Glutamatergic neuron (in vitro differentiated cells): ENCODE data around the gene CCM2. TPM values are rescaled to one million over a fixed set of nuclear protein-coding genes. Genes with fewer than 3 reads are reported as not detected.

Source experiments
- DNase-seq: peaks from one replicate; pipeline ENCODE4 v3.0.0; 2022
- H3K27ac Mint-ChIP-seq: one replicate; pipeline ENCODE4 v1.8.0; 2020; ENCODE audit warnings: mild to moderate bottlenecking, mixed read lengths, inconsistent platforms; ENCODE audit not compliant: unreplicated experiment
- H3K27me3 Mint-ChIP-seq: one replicate; pipeline ENCODE4 v1.8.0; 2020; ENCODE audit warnings: mild to moderate bottlenecking, moderate library complexity, mixed read lengths, inconsistent platforms; ENCODE audit not compliant: unreplicated experiment
- H3K36me3 Mint-ChIP-seq: one replicate; pipeline ENCODE4 v1.8.0; 2020; ENCODE audit warnings: mild to moderate bottlenecking, mixed read lengths, inconsistent platforms; ENCODE audit not compliant: unreplicated experiment
- H3K4me1 Mint-ChIP-seq: one replicate; pipeline ENCODE4 v1.8.0; 2020; ENCODE audit warnings: mild to moderate bottlenecking, low read depth, mixed read lengths, inconsistent platforms; ENCODE audit not compliant: unreplicated experiment
- H3K4me3 Mint-ChIP-seq: one replicate; pipeline ENCODE4 v1.8.0; 2020; ENCODE audit warnings: mild to moderate bottlenecking, mixed read lengths, inconsistent platforms; ENCODE audit not compliant: unreplicated experiment
- H3K9me3 Mint-ChIP-seq: one replicate; pipeline ENCODE4 v1.8.0; 2020; ENCODE audit warnings: mild to moderate bottlenecking, moderate library complexity, mixed read lengths, inconsistent platforms; ENCODE audit not compliant: unreplicated experiment
- total RNA-seq: library from RNA; stranded (reverse); fragmentation: NEBNext Ultra II Directional; extraction: Animal tissue kit (Norgen Biotek cat#: 25700); gene quantifications from one replicate; pipeline ENCODE4 v1.2.1, GENCODE V29; 2021; ENCODE audit not compliant: unreplicated experiment
- TF ChIP-seq, protein P1 (sequence below): fragments of 200-600 bp; sonication (generic); IDR thresholded peaks from one replicate; pipeline ENCODE4 v1.5.0; 2021; ENCODE audit not compliant: partially characterized antibody, unreplicated experiment

The CCM2 gene
- total RNA-seq, 1 donor from 2014 or later = 92.6 TPM

DNA sequence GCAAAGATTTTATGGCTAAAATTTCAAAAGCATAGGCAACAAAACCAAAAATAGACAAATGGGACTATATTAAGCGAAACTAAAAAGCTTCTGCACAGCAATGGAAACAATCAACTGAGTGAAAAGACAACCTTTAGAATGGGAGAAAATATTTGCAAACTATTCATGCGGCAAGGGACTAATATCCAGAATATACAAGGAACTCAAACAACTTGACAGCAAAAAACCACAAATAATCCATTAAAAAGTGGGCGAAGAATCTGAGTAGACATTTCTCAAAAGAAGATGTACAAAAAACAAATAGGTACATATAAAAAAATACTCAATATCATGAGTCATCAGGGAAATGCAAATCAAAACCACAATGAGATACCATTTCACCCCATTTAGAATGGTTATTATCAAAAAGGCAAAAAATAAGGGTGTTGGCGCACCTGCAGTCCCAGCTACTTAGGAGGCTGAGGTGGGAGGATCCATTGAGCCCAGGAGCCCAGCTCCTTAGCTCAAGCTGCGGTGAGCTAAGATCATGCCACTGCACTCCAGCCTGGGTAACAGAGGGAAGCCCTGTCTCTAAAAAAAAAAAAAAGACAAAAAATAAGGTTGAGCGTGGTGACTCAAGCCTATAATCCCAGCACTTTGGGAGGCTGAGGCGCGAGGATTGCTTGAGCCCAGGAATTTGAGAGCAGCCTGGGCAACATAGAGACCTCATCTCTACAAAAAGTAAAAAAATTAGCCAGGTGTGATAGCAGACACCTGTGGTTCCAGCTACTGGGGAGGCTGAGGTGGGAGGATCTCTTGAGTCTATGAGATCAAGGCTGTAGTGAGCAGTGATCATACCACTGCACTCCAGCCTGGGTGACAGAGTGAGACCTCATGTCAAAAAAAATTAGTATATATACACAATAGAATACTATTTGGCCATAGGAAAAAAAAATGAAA is 4.2 kb upstream of the CCM2 start:
- no peak for DNase-seq
- Mint-ChIP-seq H3K4me3 (no peak overlapping the region), H3K36me3 (no peaks in the 10 kb centered on the region), H3K27ac (no peak overlapping the region), H3K27me3 (peaks cover 6% of the 10 kb centered on the region), H3K9me3 (peaks cover 14% of the 10 kb centered on the region), H3K4me1 (peaks cover 13% of the 10 kb centered on the region)
- TF ChIP-seq, protein P1, sequence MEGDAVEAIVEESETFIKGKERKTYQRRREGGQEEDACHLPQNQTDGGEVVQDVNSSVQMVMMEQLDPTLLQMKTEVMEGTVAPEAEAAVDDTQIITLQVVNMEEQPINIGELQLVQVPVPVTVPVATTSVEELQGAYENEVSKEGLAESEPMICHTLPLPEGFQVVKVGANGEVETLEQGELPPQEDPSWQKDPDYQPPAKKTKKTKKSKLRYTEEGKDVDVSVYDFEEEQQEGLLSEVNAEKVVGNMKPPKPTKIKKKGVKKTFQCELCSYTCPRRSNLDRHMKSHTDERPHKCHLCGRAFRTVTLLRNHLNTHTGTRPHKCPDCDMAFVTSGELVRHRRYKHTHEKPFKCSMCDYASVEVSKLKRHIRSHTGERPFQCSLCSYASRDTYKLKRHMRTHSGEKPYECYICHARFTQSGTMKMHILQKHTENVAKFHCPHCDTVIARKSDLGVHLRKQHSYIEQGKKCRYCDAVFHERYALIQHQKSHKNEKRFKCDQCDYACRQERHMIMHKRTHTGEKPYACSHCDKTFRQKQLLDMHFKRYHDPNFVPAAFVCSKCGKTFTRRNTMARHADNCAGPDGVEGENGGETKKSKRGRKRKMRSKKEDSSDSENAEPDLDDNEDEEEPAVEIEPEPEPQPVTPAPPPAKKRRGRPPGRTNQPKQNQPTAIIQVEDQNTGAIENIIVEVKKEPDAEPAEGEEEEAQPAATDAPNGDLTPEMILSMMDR = no peak

DNA sequence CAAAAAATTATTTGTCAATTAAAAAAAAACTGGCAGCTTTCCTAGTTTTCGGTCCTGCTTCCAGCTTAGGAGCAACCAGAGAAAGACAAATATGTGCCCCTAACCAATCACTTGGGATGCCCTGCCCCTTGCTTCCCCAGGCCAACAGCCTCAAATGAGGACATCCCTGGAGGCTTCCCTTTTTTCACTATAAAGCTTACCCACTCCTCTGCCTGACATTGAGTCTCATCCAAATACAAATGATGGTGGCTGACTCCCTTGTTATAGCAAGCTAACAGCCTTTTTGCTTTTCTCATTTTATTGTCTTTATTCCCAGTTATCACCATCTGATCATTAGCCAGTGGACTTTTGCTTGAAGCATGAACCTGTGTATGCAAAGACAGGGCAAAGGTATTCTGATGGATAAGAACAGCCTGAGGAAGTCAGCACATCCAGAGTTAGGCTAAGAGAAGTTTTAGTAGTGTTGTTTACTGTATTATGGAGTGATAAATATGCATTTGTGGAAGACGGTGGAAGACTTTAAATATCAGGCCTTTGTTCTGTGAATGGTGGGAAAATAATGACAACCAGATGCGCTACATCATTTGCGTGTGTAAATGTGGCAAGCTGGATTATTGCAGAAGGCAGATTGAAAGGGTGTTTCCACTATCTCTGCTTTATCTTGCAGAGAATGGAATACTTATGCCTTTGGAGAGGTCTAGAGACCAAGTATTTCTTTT is 1.7 kb upstream of the CCM2 start:
- peak overlapping the region; percentile 94 for H3K27ac Mint-ChIP-seq
- H3K27me3 Mint-ChIP-seq = peaks cover 12% of the 10 kb centered on the region
- no peaks in the 10 kb centered on the region for H3K36me3 Mint-ChIP-seq
- peaks cover 14% of the 10 kb centered on the region for H3K4me1 Mint-ChIP-seq
- H3K4me3 Mint-ChIP-seq = peak overlapping the region; percentile 80
- no peak for DNase-seq
- TF ChIP-seq, protein P1 = no peak
- peaks cover 9% of the 10 kb centered on the region for H3K9me3 Mint-ChIP-seq

DNA sequence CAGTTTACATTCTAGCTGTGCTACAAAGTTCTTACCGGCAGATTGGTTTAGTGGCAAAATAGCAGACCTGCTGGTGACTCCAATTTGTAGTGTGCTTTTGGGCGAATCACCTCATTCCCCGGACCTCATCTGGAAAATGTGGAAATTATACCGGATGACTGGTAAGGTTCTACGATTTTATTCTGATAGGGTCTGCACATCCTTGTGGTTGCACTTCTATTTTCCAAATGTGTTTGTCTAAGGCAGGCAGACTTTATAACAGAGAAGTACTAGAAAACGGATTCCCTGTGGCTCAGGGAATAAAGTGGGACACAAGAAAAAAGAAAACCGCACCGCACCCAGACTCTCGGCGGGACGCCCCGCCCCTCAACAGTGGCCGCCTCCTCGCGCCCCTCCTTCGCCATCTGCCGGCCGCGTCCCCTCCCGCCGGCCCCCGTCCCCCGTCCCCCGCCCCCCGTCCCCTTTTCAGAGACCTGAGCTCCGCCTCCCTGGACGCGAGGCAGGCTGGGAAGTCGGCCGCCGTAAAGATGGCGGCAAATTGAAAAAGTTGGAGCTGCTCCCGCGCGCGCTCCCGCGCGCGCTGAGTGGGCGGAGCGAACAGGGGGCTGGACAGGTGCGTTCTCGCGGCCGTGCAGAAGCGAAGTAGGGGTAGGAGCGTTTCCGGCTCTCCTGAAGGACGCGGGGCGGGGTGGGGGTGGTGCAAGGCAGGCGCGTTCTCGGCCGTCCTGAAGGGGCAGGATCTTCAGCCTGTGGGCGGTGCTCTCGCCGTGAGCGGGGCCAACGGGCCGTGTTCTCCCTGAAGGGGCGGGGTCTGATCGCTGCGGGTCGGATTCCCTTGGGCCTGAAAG is 532 bp upstream of the CCM2 start:
- no peaks in the 10 kb centered on the region for H3K36me3 Mint-ChIP-seq
- peak overlapping the region; percentile 94 for H3K27ac Mint-ChIP-seq

DNA sequence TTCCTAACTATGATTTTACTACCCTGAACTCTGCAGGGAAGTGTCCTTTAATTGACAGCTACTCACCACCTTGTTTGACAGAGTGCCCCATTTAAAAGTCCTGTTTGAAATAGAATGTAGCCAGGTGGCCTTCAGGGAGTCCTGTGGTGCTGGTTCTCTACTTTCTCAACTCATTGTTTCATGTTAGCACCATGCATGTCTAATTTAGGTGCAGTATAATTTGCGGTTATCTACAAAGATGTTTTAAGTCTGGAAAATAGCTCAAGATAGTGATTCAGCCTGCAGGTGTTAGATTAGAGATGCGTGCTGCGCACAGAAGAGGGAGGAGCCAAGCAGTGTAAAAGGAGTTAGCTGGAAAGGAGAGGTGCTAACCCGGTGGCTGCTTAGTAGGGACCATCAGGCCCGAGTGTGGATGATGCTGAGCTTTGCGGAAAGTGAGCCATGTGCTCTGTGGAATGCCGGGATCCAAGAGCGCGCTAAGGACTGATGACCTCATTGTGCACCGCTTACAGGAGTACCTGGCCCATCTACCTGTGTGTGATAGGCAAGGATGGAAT is 1.2 kb downstream of the CCM2 start:
- TF ChIP-seq, protein P1 = no peak
- Mint-ChIP-seq H3K36me3 (no peaks in the 10 kb centered on the region), H3K27ac (peak overlapping the region; percentile 89)

More for the DNA sequence above, 532 bp upstream of the CCM2 start:
- Mint-ChIP-seq H3K27me3 (peaks cover 12% of the 10 kb centered on the region), H3K4me3 (peak overlapping the region; percentile 85), H3K4me1 (peaks cover 14% of the 10 kb centered on the region), H3K9me3 (peaks cover 9% of the 10 kb centered on the region)
- TF ChIP-seq, protein P1 = no peak
- peak; percentile 99 for DNase-seq

More for the DNA sequence above, 1.2 kb downstream of the CCM2 start:
- Mint-ChIP-seq H3K4me3 (peak overlapping the region; percentile 92), H3K9me3 (peaks cover 9% of the 10 kb centered on the region), H3K4me1 (peaks cover 14% of the 10 kb centered on the region), H3K27me3 (peaks cover 12% of the 10 kb centered on the region)
- DNase-seq = peak; percentile 40
